HG03066 (cell line): Measurements from ENCODE around the gene OGFOD1.

Source experiments
- ATAC-seq: cut with Tn5 transposase; IDR thresholded peaks from one replicate; pipeline ENCODE4 v1.9.1; 2021; ENCODE audit warnings: low read depth; ENCODE audit not compliant: unreplicated experiment

OGFOD1 gene

GRCh38 chr16:56450986-56451752 is at the start of gene OGFOD1, which contains the start of gene NUDT21:
Gene OGFOD1, plus strand, starts transcription at chr16:56451554. Its CDS starts 59 bp downstream, at chr16:56451613.
Gene NUDT21, minus strand, starts transcription at chr16:56451332. Its CDS starts 130 bp downstream, at chr16:56451202.
- ATAC-seq: peak; percentile 97

GRCh38 chr16:56405977-56406672 is 45.2 kb upstream of the OGFOD1 start:
- ATAC-seq: no peak

GRCh38 chr16:56408379-56409098 is 42.8 kb upstream of the OGFOD1 start:
- no peak for ATAC-seq

DNA sequence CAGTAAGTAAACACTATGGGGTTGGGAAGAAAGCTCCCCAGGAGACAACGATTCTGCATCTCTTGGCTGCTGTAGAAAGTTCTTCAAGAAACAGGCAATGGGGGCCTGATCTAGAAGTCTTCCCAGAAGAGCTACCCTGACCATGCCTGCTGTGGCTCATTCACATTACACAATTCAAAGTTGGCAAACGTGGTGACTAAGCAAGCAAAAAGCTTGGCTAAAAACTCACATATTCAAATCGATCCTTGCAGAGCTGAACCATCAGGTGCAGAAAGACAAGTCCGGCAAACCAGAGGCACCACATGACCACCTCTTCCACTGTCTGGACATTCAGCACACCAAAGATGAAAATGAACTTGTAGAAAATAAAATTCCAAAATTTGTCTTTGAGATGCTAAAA is 42.2 kb upstream of the OGFOD1 start:
- no peak for ATAC-seq

DNA sequence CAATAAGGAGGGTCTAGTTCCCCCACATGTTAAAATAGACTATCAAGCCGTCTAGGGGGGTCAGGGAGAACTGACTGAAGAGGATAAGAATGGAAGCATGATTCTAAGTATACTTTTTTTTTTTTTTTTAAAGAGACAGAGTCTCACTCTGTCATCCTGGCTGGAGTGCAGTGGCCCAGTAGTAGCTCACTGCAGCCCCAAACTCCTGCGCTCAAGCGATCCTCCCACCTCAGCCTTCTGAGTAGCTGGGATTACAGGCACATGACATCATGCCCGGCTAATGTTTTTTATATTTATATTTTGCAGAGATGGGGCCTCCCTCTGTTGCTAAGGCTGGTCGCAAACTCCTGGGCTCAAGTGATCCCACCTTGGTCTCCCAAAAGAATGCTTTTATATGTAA is 40.2 kb upstream of the OGFOD1 start:
- ATAC-seq: no peak

DNA sequence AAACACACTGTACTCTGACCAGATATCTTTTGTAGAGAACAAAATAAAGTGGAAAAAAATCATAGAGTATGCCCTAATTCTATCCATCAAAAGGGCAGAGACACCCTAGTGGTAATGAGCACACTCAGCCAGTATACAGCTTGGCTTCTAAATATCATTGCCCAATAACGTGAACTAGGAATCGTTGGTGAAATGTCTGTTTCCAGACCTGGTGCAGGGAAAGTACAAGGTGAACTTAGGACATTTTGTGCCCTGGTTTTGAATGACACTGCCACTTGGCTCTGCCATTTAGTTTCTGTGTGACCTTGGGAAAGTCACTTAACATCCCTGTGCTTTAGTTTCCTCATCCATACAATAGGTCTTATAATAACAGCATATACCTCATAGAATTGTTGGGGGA is 39.7 kb upstream of the OGFOD1 start:
- ATAC-seq: no peak

DNA sequence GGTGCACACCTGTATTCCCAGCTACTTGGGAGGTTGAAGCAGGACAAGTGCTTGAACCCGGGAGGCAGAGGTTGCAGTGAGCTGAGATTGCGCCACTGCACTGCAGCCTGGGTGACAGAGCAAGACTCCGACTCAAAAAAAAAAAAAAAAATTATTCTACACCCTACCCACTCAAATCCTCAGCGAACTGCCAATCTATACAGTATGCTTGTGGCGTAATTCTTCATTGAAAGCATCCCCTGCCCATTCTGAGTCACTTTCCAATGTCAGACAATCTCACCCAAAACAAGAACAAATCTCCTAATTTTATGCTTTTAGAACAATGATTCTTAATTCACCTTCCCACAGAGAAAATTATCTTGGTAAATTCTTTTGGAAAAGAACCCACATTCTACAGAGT is 38.0 kb upstream of the OGFOD1 start:
- ATAC-seq: no peak

DNA sequence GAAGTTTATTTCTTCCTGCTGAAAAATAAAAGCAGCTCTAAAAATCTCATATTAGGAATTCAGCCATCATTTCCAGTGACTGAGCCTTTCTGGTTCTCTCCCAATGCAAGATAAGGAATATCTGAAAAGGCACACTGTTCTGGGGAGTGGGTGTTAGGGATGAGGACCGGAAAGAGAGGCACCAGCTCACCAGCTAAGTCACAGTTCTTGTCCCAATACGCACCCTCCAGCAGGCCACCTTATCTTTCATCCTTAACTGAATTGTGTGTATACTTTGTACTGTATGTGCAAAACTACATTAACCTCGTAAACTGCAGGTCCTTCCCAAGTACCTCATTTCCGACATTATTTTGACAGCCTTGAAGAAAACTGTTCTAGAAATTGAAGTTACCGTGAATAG is 37.0 kb upstream of the OGFOD1 start:
- ATAC-seq: no peak

GRCh38 chr16:56415875-56416274 is 35.5 kb upstream of the OGFOD1 start:
- no peak for ATAC-seq

- ATAC-seq: no peak
Observed at GRCh38 chr16:56417138-56417537, 34.2 kb upstream of the OGFOD1 start.

DNA sequence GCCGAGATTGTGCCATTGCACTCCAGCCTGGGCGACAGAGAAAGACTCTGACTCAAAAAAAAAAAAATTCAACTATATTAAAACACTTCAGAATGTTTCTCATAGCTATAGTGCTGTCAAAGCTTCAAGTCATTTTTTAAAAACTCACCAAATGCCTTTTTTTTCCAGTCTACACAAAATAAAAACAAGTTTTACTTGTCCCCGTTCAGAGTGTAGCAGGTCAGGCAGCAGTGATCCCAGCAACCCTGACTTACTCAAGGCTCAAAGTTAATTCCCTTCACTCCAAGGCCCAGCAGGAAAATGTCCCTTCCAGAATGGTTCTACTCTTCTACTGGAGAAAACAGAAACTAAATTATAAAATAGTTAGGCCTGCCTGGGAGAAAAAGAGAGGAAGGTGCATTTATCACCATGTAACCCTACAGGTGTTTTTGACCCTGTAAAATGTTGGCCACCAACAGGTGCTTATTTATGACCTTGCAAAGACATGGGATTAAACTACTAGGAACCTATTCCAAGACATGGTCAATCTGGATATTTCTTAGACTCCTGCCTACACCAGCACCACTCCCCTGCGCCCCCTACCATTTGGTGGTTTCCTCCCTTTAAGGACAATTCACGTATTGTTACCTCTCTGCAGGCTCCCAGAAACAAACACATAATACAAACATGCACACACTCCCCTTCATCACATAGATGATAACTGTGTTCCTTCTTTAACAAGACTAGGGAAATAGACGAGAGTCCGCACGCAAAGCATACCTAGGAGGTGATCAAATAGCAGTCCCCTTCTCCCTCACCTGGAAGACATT is 31.4 kb upstream of the OGFOD1 start:
- no peak for ATAC-seq

- no peak for ATAC-seq
Observed at GRCh38 chr16:56420613-56421012, 30.7 kb upstream of the OGFOD1 start.

- no peak for ATAC-seq
Observed at GRCh38 chr16:56421313-56421712, 30.0 kb upstream of the OGFOD1 start.

GRCh38 chr16:56421976-56422669 is 29.2 kb upstream of the OGFOD1 start:
- ATAC-seq: no peak

DNA sequence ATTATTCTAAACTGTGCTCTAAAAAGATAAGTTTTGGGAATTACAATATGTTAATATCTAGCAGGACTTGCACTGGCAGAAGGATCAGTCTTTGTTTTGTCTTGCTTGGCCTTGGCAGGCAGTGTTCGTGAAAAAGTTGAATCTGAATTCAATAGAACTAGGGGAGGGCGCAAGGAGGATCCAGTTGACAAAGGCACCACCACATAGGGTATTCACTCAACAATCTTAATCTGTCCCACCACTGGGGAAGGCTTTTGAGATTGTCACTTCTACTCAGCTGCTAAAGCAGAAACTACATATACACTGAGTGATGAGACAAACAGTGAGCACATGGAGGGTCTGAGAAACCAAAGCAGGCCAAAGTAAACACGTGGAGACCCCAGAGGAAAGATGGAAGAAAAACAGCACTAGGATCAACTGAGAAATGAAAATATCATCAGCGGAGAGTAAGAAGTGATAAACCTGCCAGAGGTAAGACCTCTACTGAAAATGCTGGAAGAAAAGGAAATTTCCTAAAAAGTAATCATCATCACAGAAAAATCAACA is 28.4 kb upstream of the OGFOD1 start:
- ATAC-seq: no peak

DNA sequence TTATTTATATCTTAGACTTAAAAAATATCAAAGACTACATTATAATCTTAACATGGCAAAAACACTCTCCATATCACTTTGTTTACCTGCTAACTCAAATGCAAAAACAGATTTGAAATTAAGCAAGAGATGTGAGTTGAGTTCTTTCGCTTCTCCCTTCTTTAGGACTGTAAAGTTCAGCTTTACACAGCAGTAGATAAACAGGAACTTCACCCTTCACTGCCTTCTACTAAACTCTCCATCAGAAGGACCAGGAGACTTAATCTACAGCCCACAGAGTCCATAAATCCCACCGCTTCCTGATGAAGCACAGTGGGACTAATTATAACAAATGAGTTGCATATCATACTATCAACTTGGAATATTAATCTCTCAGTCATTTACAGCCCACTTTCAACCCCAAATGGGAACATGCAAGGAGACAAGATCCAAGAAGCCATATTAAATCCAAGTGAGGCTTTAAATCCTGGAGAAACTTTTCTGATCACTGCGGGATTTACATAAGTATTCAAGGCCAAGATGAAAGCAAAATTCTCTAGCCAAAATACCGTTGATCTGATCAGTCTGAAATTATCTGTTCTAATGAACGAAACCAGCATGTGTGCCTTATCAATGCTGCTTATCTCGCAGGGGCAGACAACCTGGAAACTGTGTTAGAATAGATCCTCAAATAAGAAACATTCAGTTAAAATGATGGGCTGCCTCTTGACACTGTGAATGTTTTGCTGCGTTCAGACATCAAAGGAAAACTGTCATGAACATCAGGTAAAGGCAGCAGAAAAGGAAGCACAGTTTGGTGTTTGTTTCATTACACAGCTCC is 27.6 kb upstream of the OGFOD1 start:
- ATAC-seq: peak; percentile 30

DNA sequence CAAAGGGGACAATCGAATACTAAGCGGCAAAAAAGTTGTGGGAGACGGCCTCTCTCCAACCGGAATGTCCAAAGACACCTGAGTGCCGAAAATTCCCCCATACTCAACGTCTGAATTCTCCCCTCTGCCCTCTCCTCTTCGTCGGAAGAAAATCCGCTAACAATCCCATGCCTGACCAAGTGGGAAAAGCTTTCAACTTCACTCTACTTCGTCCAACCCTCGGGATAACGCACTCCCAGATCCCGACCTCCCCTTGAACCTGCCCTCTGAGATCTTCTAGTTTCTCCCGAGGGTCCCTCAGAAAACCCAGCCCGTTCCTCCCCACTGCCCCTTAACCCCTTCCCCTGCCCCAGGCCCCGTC is 27.0 kb upstream of the OGFOD1 start:
- no peak for ATAC-seq

GRCh38 chr16:56424791-56425438 is 26.4 kb upstream of the OGFOD1 start:
- ATAC-seq: peak; percentile 15
